Putamen (tissue), 1 donor: Measurements from ENCODE around the gene TUT4.
"Not testable (repeated sequence)": the region's sequence is repeated elsewhere in the genome, so short reads cannot be mapped to it uniquely, and the experiment has no call there.

Source experiments
- DNase-seq: peaks from one replicate; pipeline ENCODE4 v3.0.0-alpha.2; 2016; ENCODE audit warnings: low spot score

Gene TUT4, protein sequence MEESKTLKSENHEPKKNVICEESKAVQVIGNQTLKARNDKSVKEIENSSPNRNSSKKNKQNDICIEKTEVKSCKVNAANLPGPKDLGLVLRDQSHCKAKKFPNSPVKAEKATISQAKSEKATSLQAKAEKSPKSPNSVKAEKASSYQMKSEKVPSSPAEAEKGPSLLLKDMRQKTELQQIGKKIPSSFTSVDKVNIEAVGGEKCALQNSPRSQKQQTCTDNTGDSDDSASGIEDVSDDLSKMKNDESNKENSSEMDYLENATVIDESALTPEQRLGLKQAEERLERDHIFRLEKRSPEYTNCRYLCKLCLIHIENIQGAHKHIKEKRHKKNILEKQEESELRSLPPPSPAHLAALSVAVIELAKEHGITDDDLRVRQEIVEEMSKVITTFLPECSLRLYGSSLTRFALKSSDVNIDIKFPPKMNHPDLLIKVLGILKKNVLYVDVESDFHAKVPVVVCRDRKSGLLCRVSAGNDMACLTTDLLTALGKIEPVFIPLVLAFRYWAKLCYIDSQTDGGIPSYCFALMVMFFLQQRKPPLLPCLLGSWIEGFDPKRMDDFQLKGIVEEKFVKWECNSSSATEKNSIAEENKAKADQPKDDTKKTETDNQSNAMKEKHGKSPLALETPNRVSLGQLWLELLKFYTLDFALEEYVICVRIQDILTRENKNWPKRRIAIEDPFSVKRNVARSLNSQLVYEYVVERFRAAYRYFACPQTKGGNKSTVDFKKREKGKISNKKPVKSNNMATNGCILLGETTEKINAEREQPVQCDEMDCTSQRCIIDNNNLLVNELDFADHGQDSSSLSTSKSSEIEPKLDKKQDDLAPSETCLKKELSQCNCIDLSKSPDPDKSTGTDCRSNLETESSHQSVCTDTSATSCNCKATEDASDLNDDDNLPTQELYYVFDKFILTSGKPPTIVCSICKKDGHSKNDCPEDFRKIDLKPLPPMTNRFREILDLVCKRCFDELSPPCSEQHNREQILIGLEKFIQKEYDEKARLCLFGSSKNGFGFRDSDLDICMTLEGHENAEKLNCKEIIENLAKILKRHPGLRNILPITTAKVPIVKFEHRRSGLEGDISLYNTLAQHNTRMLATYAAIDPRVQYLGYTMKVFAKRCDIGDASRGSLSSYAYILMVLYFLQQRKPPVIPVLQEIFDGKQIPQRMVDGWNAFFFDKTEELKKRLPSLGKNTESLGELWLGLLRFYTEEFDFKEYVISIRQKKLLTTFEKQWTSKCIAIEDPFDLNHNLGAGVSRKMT (N-terminal part only)

DNA sequence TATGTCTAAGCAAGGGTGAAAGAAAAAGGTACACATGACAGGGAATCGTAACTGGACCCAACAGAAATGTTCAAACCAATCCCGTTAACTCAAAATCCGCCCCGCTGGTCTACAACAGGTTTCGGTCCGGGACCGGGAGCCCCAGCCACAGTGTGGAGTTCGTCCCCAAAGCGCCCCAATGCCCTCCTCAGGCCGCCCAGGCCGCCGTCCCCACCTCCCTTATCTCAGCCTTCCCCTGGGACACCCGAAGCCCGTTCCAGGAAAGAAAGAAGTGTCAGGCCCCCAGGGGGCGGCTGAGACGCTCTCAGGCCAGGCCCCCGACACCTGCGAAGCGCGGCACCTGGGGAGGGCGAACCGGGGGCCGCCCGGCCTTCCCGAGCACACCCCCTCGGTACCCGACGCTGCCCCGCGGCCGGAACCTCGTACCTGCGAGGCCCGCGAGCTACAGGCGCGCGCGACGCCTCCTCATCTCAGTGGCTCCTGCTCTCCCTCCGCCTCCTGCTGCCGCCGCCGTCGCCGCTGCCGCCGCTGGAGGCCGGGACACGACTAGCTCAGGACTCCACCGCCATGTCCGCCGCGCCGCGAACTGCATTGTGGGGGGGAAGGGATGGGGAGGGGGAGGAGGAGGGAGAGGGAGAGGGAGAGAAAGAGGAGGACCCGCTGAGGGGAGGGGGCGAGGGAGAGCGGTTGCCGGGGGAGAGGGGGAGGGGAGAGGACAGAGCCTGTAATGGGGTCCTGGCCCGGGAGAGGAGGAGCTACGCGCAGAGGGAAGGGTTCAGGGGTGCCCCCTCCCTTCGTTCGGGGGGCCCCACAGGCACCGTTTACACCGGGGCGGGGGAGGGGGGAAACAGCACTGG is at the start of gene TUT4:
TUT4 (minus strand) TSS at position 588 of the 857 bp plus-strand sequence. CDS start 26,812 bp downstream, outside the sequence.
- DNase-seq: peak; percentile 87

DNA sequence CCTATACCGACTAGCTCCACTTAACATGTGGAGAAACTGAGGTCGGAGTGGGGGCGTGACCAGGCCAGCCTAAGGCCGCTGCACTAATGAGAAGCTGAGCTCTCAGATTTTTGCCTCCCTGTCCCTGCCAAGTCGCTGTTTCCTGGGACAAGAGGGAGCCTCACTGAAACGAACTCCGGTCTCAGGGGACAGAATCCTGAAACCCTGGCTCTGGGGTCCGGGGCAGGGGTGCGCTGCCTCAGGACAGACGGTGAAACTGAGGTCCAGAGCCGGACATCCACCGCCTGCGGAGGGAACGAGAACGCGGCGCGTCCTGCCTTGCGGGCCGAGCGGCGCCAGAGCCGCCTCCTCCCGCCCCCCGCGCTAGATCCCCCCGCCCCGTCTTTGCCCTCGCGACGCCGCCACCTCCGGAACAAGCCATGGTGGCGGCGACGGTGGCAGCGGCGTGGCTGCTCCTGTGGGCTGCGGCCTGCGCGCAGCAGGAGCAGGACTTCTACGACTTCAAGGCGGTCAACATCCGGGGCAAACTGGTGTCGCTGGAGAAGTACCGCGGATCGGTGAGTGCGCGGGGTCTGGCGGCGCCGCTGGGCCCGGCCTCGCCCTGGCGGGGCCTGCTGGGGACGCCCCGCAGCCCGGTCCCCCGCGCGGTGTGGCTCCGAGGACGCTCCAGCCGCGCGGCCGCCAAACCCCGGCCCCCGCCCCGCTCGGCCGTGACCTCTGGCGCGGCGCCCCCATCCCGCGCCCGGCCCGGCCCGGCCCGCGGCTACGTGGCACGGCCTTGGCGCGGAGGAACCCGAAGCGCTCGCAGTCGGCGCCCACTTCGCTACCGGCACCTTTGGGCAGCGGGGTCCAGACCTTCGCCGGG is 49.3 kb upstream of the TUT4 start, which contains the start of gene GPX7:
GPX7 (plus strand) TSS at position 381 of the 865 bp plus-strand sequence; CDS start at position 420, 39 bp downstream.
- DNase-seq: peak; percentile 36

DNA sequence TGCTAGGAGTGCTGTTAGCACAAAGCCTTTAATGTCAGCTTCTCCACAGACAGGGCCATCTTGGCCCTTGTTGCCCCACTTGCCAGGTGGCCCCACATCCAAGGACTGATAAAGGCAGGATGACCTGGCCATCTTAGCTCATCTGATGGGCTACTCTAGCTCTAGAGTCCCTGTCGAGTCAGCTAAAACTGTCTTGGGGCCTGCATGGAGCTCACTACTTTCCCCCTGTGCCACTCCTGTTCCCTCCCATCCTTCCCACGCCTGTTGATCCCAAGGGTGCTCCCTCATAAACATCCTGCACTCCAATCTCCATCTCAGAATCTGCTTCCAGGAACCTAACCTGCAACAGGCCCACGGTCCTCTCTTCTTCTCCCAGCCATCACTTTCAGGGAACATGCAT is 48.6 kb upstream of the TUT4 start:
- DNase-seq: no peak

DNA sequence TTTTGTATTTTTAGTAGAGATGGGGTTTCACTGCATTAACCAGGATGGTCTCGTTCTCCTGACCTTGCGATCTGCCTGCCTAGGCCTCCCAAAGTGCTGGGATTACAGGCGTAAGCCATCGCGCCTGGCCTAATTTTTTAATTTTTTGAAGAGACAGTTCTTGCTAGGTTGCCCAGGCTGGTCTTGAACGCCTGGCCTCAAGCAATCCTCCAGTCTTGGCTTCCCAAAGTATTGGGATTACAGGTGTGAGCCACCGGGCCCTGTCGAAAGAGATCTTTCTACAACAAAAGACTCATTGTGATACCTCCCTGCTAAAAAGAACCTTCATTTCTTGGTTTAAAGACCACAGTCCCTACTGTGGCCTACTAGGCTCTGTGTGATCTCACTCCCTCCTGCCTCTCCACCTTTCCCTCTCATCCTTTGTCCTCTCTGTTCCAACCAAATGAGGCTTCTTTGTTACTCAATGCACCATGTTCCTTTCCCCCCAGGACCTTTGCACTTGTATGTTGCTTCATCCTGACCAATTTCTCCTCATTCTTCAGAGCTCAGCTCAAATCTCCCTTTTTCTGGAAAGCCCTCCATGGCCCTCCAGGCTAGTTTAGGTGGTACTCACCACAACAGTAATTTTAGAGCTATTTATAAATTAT is 47.8 kb upstream of the TUT4 start:
- DNase-seq: no peak

DNA sequence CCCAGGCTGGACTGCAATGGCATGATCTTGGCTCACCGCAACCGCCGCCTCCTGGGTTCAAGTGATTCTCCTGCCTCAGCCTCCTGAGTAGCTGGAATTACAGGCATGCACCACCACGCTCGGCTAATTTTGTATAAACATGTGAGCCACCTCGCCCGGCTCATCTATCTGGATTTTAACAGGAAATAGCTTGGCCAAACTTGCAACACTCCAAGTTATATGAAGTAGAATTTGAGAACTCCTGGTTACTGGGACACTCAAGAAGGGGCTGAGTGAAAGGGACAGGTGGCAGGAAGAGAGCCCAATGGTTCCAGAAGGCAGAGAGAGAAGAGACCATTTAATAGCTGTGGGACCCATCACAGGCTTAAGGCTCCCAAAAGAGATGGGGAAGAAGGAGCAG is 46.3 kb upstream of the TUT4 start:
- DNase-seq: no peak

DNA sequence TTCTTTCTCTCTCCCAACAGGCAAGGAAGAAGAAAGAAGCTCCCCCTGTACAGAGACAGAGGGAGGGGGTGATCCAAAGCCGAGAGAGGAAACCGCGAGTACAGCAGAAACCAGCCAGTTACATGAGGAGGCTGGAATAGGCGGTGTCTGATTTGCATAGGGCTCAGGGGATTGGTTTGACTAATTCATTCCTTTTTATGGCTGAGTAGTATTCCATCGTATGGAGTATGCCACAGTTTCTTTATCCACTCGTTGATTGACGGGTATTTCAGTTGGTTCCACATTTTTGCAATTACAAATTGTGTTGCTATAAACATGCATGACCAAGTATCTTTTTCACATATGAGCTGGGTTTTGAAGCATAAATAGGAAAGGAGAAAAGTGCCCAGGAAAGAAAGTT is 45.8 kb upstream of the TUT4 start:
- no peak for DNase-seq

DNA sequence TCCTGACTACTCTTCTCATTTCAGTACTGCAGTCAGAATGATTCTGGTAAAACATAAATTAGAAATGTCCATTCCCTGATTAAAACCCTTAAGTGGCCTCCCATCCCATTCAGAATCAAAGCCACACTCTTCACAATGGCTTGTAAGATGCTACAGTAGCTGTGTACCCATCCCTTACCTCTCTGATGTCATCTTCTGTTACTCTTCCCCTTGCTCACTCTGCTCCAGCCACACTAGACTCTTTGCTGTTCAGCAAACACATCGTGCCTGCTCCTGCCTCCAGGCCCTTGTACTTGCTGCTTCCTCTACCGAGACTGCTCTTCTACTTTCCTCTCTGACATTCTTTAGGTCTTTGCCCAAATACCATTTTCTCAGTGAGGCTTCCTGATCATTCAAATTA is 45.0 kb upstream of the TUT4 start:
- DNase-seq: no peak

DNA sequence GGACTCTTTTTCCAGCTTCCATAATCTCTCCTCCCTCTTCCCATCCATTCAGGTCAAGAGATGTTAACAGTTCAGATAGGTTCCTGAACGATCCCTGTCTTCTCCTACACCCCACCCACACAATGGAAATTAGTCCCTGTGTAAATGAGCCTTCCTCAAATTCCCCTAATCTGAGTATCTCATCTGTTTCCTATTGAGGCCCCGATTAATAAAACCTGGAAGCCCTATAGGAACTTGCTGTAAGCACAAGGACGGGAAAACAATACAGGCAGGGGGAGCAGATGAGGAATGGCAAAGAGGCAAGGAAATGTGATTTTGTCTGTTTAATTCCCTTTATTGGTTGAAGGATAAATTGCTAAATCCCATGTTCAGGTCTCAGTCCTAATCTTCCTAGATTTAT is 42.2 kb upstream of the TUT4 start:
- DNase-seq: no peak

DNA sequence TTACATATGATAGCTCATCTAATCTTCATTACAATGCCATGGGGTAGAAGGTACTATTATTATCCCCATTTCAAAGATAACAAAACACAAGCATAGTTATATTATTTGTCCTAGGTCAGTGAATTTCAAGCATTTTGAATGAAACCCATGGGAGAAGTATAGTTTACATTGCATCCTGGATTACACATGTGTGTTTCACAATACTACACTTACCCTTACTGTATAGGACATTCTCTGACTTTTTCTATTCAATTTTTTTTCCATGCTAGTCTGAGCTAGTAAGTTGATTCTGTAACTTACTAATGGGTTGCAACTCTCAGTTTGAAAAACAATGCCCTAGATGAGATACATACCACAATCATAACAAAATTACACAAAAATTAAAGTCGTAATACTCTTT is 40.6 kb upstream of the TUT4 start:
- no peak for DNase-seq

DNA sequence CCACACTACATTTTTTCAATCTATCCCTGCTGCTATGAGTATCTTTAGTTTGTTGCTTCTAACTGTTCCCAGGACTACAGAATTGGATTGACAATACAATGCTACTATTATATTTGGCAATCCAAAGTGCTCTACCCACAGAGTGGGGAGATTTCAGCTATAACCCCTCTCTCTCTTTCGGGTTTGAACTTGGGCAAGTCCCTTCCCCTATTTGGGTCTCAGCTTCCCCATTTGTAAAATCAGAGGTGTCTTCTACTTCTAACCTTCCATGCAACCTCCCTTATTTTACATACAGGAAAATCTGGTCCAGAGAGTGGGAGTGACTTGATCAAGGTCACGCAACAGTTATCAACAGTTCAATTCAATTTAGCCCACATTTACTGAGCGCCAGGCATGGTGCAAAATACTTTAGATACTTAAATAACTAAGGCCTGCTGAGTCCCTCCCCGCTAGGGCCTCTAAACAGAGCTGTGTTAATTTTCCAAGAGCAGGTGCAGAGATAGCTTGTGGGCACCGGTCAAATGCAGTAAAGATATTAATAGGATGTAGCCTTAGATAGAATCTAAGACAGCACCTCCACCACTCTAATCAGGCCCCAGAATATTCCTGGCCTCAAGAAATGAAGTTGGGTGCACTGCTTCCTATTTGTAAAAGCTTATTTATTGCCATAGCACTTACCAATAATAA is 39.9 kb upstream of the TUT4 start:
- DNase-seq: no peak

DNA sequence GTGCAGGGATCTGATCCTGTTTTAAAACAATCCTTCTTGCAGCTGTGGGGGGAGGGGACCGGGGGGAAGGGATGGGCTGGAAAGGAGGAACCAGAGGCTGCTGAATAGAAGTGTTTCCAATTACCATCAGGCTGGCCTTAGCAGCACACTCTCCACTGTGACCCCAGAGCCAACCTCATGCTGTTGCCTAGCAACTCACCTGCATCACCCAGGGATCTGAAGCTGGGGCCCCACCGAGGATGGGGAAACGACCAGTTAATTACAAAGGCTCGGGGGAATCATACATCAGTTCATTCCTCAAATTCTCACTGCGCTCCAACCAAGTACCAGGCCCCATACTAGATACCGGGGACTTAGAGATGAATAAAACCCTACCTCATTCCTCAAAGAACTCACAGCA is 37.4 kb upstream of the TUT4 start:
- DNase-seq: no peak

DNA sequence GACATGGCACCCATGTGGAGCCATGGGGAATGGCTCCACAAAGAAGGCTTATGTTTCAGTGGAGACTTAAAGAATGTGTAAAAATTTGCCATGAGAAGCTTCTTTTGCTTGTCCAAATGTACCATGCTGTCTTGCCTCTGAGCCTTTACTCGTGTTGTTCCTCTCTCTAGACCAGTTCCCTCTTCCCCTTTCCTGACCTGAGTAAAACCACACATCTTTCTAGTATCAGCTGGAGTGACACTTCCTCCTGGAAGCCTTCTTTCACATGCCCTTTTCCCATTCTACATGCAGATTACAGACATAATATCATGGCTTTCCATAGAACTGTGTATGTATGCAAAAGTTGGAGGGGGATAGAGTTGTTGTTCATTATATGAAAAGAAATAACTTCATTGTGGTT is 35.6 kb upstream of the TUT4 start:
- no peak for DNase-seq

DNA sequence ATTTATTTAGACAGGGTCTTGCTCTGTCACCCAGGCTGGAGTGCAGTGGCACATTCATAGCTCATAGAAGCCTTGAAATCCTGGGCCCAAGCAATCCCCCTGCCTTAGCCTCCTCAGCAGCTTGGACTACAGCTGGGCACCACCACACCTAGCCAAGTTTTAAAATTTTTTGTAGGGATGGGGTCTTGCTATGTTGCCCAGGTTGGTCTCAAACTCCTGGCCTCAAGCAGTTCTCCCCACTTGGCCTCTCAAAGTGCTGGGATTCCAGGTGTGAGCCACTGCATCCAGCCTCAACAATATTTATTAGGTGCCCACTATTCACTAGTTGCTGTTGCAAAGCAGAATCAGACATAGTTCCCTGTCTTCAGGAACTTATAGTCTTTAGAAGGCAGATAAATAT is 35.1 kb upstream of the TUT4 start:
- DNase-seq: no peak

DNA sequence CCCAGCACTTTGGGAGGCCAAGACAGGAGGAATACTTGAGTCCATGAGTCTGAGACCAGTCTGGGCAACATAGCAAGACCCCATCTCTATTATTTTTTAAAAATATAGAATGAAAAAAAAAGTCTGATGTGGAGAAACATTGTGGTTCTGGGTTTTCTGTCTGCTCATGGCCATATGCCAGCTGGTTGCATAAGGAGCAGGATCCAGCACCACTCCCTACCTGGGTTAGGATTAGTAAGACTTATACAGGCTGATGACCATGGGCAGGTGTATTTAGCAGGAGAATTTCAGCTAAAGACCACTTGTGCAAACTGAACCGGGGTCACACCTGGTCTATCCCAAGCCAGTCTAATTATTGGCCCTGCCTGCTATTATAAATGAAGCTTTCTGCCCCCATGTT is 32.6 kb upstream of the TUT4 start:
- no peak for DNase-seq

DNA sequence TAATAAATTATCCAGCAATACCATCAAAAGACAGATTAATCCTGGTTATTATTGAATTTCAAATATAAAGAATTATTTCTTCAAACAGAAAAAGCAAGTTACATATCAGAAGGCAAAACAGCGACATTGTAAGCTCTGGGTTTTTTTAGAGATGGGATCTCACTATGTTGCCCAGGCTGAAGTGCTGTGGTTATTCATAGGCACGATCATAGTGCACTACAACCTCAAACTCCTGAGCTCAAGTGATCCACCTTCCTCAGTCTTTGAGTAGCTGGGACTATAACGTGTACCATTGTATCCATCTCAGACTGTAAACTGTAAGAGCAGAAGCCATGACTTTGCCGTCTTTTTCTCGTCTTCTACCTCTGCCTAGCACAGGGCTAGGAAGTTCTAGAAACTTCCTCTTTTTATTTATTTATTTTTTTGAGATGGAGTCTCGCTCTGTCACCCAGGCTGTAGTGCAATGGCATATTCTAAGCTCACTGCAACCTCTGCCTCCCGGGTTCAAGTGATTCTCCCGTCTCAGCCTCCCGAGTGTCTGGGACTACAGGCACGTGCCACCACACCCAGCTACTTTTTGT is 29.3 kb upstream of the TUT4 start:
- no peak for DNase-seq

DNA sequence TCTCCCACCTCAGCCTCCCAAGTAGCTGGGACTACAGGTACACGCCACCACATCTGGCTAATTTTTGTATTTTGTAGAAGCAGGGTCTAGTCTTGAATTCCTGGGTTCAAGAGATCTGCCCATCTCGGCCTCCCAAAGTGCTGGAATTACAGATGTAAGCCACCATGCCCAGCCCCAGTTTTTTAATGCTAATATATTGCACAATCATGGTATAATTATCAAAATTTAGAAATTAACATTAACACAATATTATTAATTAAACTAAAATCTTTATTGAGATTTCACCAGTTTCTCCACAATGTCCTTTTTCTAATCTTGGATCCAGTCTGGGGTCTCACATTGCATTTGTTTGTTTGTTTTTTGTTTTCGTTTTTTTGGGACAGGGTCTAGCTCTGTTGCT is 27.4 kb upstream of the TUT4 start:
- no peak for DNase-seq

DNA sequence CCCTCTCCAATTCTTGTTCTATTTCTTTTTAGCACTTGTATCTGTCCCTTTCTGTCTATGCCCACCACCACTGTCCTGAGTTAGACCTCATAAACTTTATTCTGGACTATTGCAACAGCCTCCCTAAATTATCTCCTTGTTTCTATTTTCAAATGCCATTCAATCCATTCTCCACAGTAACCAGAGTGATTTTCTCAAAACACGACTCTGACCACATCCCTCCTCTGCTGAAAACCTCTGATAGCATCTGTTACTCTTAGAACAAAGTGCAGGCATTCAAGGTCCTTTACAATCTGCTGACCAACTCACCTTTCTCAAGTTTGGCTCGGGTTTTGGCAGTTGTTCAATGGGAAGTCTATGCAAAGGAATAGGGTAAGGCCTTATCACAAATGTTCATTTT is 26.5 kb upstream of the TUT4 start:
- no peak for DNase-seq

DNA sequence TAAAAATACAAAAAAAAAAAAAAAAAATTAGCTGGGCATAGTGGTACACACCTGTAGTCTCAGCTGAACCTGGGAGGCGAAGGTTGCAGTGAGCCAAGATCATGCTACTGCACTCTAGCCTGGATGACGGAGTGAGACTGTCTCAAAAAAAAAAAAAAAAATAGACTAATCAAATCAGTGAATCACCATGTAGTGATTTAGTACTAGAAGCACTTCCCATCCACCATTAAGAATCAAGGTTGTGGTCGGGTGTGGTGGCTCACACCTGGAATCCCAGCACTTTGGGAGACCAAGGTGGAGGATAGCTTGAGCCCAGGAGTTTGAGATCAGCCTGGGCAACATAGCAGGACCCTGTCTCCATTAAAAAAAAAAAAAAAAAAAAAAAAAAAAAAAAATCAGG is 25.2 kb upstream of the TUT4 start:
- DNase-seq: not testable (repeated sequence)

DNA sequence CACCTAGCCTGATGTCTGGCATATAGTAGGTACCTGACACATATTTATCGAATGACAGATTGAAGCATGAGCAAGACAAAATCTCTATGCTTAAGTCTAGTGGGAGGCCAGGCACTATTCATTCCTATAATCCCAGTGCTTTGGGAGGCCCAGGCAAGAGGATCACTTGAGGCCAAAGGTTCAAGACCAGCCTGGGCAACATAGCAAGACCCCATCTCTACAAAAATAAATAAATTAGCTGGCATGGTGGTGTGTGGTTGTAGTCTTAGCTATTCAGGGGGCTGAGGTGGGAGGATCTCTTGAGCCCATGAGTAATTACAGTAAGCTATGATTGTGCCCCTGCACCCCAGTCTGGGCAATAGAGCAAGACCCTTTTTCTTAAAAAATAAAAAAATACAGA is 23.2 kb upstream of the TUT4 start:
- no peak for DNase-seq
